AG04449 (cell line): Measurements from ENCODE around the gene CACNA2D4.

ENCODE experiments used
- CTCF ChIA-PET: fragments of 350-600 bp; formaldehyde crosslinking; extraction: SDS; loops from one replicate; lab custom pipeline; 2021; ENCODE audit warnings: antibody characterized with exemption; lab: Yijun Ruan, JAX
- POLR2A ChIA-PET: fragments of 400-600, 350-600 bp; formaldehyde crosslinking; extraction: SDS; loops from one replicate; lab custom pipeline; 2020; ENCODE audit warnings: antibody characterized with exemption, inconsistent platforms; lab: Yijun Ruan, JAX
- DNase-seq: peaks from one replicate; pipeline ENCODE4 v3.0.0-alpha.2; 2010; ENCODE audit warnings: low read depth, low spot score
- H3K4me3 ChIP-seq: 2 replicates; pipeline ENCODE4 v1.5.1; 2011; ENCODE audit warnings: low read depth, mild to moderate bottlenecking, control low read depth, low read length
- TF ChIP-seq, protein P1 (sequence below): IDR thresholded peaks from one replicate; pipeline ENCODE4 v1.5.1; 2011; ENCODE audit warnings: mild to moderate bottlenecking, moderate library complexity, low read length, control low read depth, inconsistent platforms; ENCODE audit not compliant: insufficient read depth; ENCODE audit errors: missing control alignments

The CACNA2D4 gene

DNA sequence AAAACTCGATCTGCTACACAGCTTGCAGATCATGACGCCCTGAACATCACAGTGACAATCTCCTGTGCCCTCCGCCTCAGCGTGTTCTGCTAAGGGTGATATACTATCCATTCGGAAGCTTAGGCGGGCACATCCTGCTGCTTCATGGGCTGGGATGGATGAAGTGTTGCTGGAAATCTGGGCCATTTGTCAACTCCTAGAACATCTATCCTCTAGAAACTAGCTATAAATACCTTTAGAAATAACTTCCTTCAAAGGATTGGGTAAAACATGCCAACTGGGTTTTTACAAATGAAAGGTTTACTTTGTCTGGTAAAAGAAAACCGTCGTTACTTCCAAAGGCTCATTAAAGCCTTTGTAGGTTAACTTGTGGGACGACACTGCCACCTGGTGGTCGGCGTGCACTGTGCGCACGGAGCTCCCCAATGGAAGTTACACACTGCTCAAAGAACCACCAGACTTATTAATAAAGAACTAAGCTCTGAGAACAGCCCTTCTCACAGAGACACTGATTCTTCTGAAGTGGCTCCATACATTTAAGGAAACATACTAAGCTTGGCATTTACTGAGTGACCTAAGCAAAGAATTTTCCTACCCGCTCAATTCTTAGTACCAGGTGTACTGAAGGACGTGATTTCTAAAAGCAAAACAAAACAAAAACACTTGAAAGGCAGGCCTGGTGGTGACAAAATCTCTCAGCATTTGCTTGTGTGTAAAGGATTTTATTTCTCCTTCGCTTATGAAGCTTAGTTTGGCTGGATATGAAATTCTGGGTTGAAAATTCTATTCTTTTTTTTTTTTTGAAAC is 21.6 kb upstream of the CACNA2D4 start:
- TF ChIP-seq, protein P1, sequence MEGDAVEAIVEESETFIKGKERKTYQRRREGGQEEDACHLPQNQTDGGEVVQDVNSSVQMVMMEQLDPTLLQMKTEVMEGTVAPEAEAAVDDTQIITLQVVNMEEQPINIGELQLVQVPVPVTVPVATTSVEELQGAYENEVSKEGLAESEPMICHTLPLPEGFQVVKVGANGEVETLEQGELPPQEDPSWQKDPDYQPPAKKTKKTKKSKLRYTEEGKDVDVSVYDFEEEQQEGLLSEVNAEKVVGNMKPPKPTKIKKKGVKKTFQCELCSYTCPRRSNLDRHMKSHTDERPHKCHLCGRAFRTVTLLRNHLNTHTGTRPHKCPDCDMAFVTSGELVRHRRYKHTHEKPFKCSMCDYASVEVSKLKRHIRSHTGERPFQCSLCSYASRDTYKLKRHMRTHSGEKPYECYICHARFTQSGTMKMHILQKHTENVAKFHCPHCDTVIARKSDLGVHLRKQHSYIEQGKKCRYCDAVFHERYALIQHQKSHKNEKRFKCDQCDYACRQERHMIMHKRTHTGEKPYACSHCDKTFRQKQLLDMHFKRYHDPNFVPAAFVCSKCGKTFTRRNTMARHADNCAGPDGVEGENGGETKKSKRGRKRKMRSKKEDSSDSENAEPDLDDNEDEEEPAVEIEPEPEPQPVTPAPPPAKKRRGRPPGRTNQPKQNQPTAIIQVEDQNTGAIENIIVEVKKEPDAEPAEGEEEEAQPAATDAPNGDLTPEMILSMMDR: peak; percentile 89
- CTCF ChIA-PET: interaction anchor here (0.6 to 7.8 kb wide), 94 partner anchors 9 to 856 kb away, joined by 3 to 264 read pairs (median 5); partner anchors contain the start of genes CACNA2D4 and DCP1B
- POLR2A ChIA-PET: interaction anchor here (0.5 to 0.6 kb wide), 2 partner anchors 72 to 288 kb away, joined by 3 to 4 read pairs; no protein-coding TSS in a partner anchor
- no peak overlapping the region for H3K4me3 ChIP-seq
- peak; percentile 28 for DNase-seq

DNA sequence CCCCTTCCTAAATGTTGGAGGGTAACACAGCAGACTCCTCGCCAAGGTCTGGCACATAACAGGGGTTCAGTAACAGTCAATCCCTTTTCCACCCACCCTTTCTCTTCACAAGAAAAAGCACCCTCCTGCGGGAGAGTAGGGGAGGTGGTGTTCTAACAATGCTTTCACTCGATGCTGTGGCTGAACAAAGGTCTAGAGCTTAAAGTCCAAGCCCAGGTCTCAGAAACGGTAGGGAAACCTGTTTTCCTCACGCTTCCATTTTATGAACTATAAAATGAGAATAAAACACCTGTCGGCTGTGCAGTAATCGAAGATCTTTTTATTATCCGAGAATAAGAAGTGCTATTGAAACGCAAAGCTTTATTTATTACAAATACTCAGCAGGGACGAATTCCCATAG is 20.9 kb upstream of the CACNA2D4 start:
- CTCF ChIA-PET: interaction anchor here (0.7 to 7.8 kb wide), 77 partner anchors 10 to 857 kb away, joined by 3 to 264 read pairs (median 5); partner anchors contain the start of genes CACNA2D4 and DCP1B
- no peak for DNase-seq
- POLR2A ChIA-PET: interaction anchor here (0.5 kb wide), 1 partner anchor 288 kb away, joined by 3 read pairs; no protein-coding TSS in a partner anchor
- TF ChIP-seq, protein P1: no peak
- H3K4me3 ChIP-seq: no peak overlapping the region

DNA sequence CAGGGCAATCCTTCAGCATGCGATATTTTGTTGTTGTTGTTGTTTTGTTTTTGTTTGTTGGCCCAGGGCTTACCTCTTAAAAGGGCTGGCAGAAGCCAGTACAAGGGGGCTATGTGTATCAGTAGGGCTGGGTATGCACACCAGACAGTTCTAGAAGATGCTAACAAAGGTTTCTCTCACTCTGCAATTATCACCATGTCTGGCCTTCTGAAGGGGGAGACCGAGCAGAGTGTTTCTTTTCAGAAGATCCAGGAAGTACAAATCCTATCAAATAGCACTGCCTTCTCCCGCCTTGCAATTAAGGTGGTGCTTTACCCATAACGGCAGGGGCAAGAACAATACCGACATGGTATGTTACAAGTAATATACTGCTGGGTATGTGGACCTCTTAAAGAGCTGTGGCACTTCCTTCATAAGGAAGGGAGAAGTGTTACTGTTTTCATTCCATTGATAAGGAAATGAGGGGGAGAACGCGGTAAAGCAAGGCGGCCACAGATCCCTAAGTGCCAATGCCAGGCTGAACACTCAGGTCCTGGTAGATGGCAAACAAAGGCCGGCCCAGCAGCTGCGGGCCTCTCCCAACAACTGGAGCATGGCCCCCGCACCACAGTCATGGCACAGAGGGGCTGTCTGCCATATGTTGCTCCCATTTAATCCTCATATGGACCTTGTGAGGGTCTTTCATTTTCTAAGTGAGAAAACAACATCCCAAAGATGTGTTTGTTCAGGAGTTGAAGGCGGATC is 19.2 kb upstream of the CACNA2D4 start:
- H3K4me3 ChIP-seq: no peak overlapping the region
- TF ChIP-seq, protein P1: no peak
- POLR2A ChIA-PET: no interaction called here
- DNase-seq: no peak
- CTCF ChIA-PET: interaction anchor here (4.3 to 7.8 kb wide), 4 partner anchors 17 to 284 kb away, joined by 52 to 264 read pairs (median 112); no protein-coding TSS in a partner anchor

DNA sequence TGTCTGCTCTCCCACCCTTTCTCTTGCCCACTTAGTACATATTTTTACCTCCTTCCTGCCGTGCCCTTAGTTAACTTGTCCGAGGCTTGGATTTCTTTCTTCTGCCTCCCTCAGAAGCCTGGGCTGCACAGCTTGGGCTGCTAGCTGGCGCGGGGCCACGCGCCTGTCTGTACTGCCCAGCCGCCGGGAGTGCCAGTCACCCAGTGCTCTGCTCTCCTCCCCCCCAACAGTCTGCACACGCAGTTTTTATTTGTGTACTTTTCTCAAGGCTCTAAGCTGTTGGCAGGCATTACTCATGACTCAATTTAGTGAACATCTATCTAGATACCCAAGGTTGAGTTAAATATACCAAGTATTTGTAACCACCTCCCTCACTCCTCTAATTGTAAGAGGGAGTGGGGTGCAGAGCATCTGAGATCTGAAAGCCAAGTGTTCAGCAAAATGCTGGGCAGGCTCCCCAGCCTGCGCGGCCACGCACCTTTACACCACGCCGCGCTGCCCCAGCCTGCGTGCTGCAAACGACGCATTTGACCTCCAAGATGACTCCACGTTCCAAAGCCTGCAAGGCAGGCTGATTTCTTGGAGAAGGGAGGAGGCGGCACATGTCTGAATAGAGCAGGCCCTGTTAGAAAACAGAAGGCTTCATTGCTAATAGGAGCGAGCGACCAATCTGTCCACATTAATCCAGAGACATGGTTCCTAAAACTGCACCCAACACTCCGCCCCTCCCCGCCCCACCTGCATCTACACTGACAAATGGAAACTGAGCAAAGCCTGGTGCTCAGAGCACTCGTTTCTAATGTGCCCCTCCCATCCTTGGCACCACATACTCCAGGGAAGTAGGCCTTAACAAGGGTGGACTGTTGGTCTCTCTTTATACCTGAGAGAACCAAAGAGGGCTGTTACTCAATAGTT is 18.2 kb upstream of the CACNA2D4 start:
- H3K4me3 ChIP-seq: no peak overlapping the region
- CTCF ChIA-PET: interaction anchor here (0.9 to 1.0 kb wide), 3 partner anchors 140 to 287 kb away, joined by 3 to 4 read pairs (median 3); no protein-coding TSS in a partner anchor
- POLR2A ChIA-PET: no interaction called here
- peak; percentile 45 for DNase-seq
- TF ChIP-seq, protein P1: no peak

DNA sequence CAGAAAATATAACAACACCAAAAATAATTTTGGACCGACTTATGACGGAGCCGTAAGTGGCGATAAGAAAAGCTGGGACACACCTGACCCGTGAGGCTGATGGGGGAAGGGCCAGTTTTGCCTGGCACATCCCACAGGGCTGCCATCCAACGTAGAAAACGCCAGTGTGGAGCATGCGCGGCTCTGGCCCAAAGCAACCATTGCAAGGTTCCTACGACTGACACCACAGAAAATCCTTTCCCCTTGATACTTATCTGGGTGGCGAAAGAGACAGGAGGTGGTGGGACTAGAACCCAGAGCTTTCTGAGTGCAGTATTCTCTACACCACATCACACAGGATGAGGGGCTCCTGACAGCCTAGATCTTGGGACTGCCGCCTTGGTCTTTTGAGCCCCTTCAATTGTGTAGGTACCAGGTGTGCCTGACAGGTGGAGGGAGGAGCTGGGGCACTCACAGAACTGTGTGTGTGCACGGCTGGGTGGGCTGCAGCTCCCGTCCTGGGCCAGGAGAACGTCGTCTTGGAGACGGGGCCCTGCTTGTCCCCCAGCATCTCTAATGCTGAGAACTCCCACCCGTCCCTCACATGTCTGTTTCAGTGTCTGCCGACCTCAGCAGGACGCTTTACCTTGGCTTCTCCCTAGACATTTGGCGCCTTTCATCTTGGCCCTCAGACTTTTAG is 17.4 kb upstream of the CACNA2D4 start:
- CTCF ChIA-PET: interaction anchor here (0.9 to 1.1 kb wide), 4 partner anchors 140 to 287 kb away, joined by 3 to 4 read pairs (median 4); no protein-coding TSS in a partner anchor
- H3K4me3 ChIP-seq: no peak overlapping the region
- POLR2A ChIA-PET: no interaction called here
- TF ChIP-seq, protein P1: no peak
- no peak for DNase-seq
